GM23248 (cell line): ENCODE results near the gene PRKCE.

ENCODE experiments used
- EZH2 ChIP-seq: fragments of 200-600 bp; sonication (generic); IDR thresholded peaks from 2 replicates; pipeline ENCODE4 v1.6.1; 2018; ENCODE audit warnings: antibody characterized with exemption, mild to moderate bottlenecking; ENCODE audit not compliant: insufficient read depth, poor library complexity, severe bottlenecking
- EZH2phosphoT487 ChIP-seq: fragments of 200-600 bp; sonication (generic); IDR thresholded peaks from 2 replicates; pipeline ENCODE4 v1.6.1; 2018; ENCODE audit warnings: antibody characterized with exemption, moderate library complexity, mild to moderate bottlenecking, low read depth; ENCODE audit not compliant: insufficient read depth

DNA sequence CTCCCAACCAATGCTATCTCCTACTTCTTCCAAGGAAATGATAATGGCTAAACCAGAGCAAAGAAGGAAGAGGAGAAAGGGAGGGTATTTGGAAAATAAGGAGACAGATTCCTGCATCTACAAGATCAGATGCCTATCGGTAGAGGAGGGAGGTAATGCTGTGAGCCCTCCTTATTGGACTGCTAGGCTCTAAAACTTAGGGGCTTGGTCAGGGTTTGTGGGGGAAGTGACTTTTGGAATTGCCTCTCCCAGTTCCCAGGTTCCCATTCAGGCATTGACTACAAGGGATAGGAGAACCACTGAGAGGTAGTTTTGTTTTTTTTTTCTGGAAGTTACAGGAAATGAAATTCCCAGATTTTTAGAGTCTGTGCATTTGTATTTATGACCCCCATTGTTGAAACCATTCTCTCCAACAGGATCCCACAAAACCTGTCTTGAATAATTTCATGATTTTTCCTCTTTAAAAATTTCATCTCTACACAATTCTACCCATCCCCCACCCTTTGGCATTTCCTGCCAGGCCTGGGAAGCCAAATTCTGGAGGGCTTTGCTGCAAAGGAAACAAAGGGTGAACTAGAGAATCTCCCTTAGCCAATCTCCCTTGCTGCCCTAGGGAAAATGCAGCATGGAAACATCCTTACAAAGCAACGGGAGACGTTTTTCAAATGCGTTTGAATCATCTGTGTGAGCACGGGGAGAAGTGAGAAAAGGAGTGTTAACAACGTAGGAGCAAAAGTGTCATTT is 363.6 kb downstream of the PRKCE start:
- TF ChIP-seq EZH2phosphoT487 (no peak), EZH2 (no peak)
